HEK293 (cell line): ENCODE measurements around the gene B9D1.

Experiments used
- ZNF140 ChIP-seq: fragments of 450-650 bp; formaldehyde crosslinking; IDR thresholded peaks from 2 replicates; pipeline ENCODE4 v1.5.1; 2016; ENCODE audit warnings: missing biosample characterization, missing genetic modification characterization
- TF ChIP-seq, protein P1 (sequence below): fragments of 450-650 bp; formaldehyde crosslinking; IDR thresholded peaks from 2 replicates; pipeline ENCODE4 v1.5.1; 2016; ENCODE audit warnings: missing biosample characterization, missing genetic modification characterization

- TF ChIP-seq ZNF140 (tag by site-specific recombination) = no peak
- TF ChIP-seq, protein P1, sequence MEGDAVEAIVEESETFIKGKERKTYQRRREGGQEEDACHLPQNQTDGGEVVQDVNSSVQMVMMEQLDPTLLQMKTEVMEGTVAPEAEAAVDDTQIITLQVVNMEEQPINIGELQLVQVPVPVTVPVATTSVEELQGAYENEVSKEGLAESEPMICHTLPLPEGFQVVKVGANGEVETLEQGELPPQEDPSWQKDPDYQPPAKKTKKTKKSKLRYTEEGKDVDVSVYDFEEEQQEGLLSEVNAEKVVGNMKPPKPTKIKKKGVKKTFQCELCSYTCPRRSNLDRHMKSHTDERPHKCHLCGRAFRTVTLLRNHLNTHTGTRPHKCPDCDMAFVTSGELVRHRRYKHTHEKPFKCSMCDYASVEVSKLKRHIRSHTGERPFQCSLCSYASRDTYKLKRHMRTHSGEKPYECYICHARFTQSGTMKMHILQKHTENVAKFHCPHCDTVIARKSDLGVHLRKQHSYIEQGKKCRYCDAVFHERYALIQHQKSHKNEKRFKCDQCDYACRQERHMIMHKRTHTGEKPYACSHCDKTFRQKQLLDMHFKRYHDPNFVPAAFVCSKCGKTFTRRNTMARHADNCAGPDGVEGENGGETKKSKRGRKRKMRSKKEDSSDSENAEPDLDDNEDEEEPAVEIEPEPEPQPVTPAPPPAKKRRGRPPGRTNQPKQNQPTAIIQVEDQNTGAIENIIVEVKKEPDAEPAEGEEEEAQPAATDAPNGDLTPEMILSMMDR = no peak
These were observed 37.4 kb upstream of the B9D1 start for GRCh38 chr17:19399750-19400450.
